ENCODE measurements around the gene RNF4.
"Not testable (repeated sequence)": the region's sequence is repeated elsewhere in the genome, so short reads cannot be mapped to it uniquely, and the experiment has no call there.

The RNF4 gene

GRCh38 chr4:2458546-2459491, 10.1 kb upstream of the RNF4 start:
- DNase-seq = no peak

GRCh38 chr4:2459589-2460349, 9.1 kb upstream of the RNF4 start:
- DNase-seq = no peak

- DNase-seq = no peak
Observed at GRCh38 chr4:2461246-2461960, 7.5 kb upstream of the RNF4 start.

GRCh38 chr4:2462218-2462991, 6.5 kb upstream of the RNF4 start:
- peak; percentile 65 for DNase-seq

GRCh38 chr4:2462992-2463762, 5.7 kb upstream of the RNF4 start:
- no peak for DNase-seq

GRCh38 chr4:2465032-2465431, 3.9 kb upstream of the RNF4 start:
- DNase-seq = no peak

GRCh38 chr4:2465544-2465943, 3.4 kb upstream of the RNF4 start:
- not testable (repeated sequence) for DNase-seq

GRCh38 chr4:2469192-2469984, 482 bp downstream of the RNF4 start:
- peak; percentile 79 for DNase-seq

- DNase-seq = no peak
Observed at GRCh38 chr4:2470791-2471190, 1.9 kb downstream of the RNF4 start.

GRCh38 chr4:2472187-2472586, 3.3 kb downstream of the RNF4 start:
- no peak for DNase-seq

GRCh38 chr4:2478229-2478628, 9.3 kb downstream of the RNF4 start:
- DNase-seq = no peak

- DNase-seq = no peak
Observed at GRCh38 chr4:2480649-2481048, 11.7 kb downstream of the RNF4 start.

- no peak for DNase-seq
Observed at GRCh38 chr4:2482192-2482591, 13.3 kb downstream of the RNF4 start.

GRCh38 chr4:2482693-2483092, 13.8 kb downstream of the RNF4 start:
- peak; percentile 21 for DNase-seq

- no peak for DNase-seq
Observed at GRCh38 chr4:2483237-2483636, 14.3 kb downstream of the RNF4 start.

- DNase-seq = no peak
Observed at GRCh38 chr4:2484185-2484584, 15.3 kb downstream of the RNF4 start.

GRCh38 chr4:2484993-2485392, 16.1 kb downstream of the RNF4 start:
- peak; percentile 67 for DNase-seq

- no peak for DNase-seq
Observed at GRCh38 chr4:2485956-2486355, 17.1 kb downstream of the RNF4 start.

- DNase-seq = no peak
Observed at GRCh38 chr4:2486981-2487380, 18.1 kb downstream of the RNF4 start.

- DNase-seq = no peak
Observed at GRCh38 chr4:2487632-2488031, 18.7 kb downstream of the RNF4 start.

All from central memory CD4-positive, alpha-beta T cell (primary cell).